Panc1 (cell line): Measurements from ENCODE around the gene CHST15. TPM values are rescaled to one million over a fixed set of nuclear protein-coding genes. Genes with fewer than 3 reads are reported as not detected.
A peak's percentile ranks its signal among the peaks of the same experiment; 100 is the strongest.

Experiments used
- ATAC-seq: fragments of 200-7000 bp; cut with Tn5 transposase; 2 replicates; pipeline ENCODE4 v1.9.1; 2020; ENCODE audit warnings: mild to moderate bottlenecking, moderate library complexity
- BruUV-seq: library from RNA; stranded (reverse); fragments of 400-500 nt; replicated peaks from 2 replicates; lab custom pipeline; 2021; lab: Mats Ljungman, UMichigan
- CTCF ChIA-PET: fragments of 300-600 bp; sonication (Branson Sonifier 250); formaldehyde crosslinking; loops from one replicate; lab custom pipeline; 2022; ENCODE audit warnings: antibody characterized with exemption; lab: Charles Lee
- POLR2A ChIA-PET: fragments of 300-600 bp; sonication (Branson Sonifier 250); formaldehyde crosslinking; loops from one replicate; lab custom pipeline; 2022; ENCODE audit warnings: antibody characterized with exemption; lab: Charles Lee
- DNase-seq: peaks from one replicate; pipeline ENCODE4 v3.0.0-alpha.2; 2010; ENCODE audit warnings: low read depth, low spot score
- H3K27ac ChIP-seq: 2 replicates; pipeline ENCODE4 v1.5.1; 2011; ENCODE audit warnings: mild to moderate bottlenecking, low read length, inconsistent platforms
- H3K27me3 ChIP-seq: fragments of 200-500 bp; sonication (Bioruptor generic); 2 replicates; pipeline ENCODE4 v1.6.0; 2014; ENCODE audit warnings: low read length, inconsistent platforms; ENCODE audit not compliant: control insufficient read depth, insufficient read depth
- H3K36me3 ChIP-seq: fragments of 200-500 bp; sonication (Bioruptor generic); 2 replicates; pipeline ENCODE4 v1.5.1; 2014; ENCODE audit warnings: inconsistent platforms, mild to moderate bottlenecking, low read length, moderate library complexity; ENCODE audit not compliant: control insufficient read depth, insufficient read depth
- H3K4me1 ChIP-seq: 2 replicates; pipeline ENCODE4 v1.5.1; 2011; ENCODE audit warnings: inconsistent platforms, mild to moderate bottlenecking, low read length, moderate library complexity; ENCODE audit not compliant: control insufficient read depth, insufficient read depth
- H3K4me3 ChIP-seq, 2 experiments: 2 replicates each; pipeline ENCODE4 v1.5.1; 2011 to 2012; ENCODE audit warnings: low read depth in 2 of 2, low read length in 2 of 2, mild to moderate bottlenecking in 2 of 2, inconsistent platforms in 1 of 2, moderate library complexity in 1 of 2
- H3K9me3 ChIP-seq: fragments of 200-500 bp; sonication (Bioruptor generic); 2 replicates; pipeline ENCODE4 v1.5.1; 2014; ENCODE audit warnings: low read depth, mild to moderate bottlenecking, inconsistent platforms, low read length, moderate library complexity; ENCODE audit not compliant: control insufficient read depth, insufficient read depth
- CTCF ChIP-seq: fragments of 450-650 bp; IDR thresholded peaks from 2 replicates; pipeline ENCODE4 v1.5.1; 2017; ENCODE audit warnings: mild to moderate bottlenecking
- POLR2AphosphoS5 ChIP-seq: IDR thresholded peaks from 2 replicates; pipeline ENCODE4 v1.6.1; 2012; ENCODE audit warnings: mild to moderate bottlenecking, low read depth, low read length, moderate library complexity
- REST ChIP-seq, 2 experiments: IDR thresholded peaks; 2 replicates each; pipeline ENCODE4 v1.6.1; 2011 to 2012; ENCODE audit warnings: low read depth in 2 of 2, control low read depth in 1 of 2, low read length in 1 of 2, mild to moderate bottlenecking in 1 of 2, moderate library complexity in 1 of 2; ENCODE audit not compliant: insufficient read depth in 1 of 2
- SIN3A ChIP-seq: IDR thresholded peaks from 2 replicates; pipeline ENCODE4 v1.6.1; 2012; ENCODE audit warnings: low read depth, mild to moderate bottlenecking, low read length, moderate library complexity, borderline replicate concordance; ENCODE audit not compliant: insufficient read depth
- TCF7L2 ChIP-seq: IDR thresholded peaks from 2 replicates; pipeline ENCODE4 v1.6.1; 2011; ENCODE audit warnings: mild to moderate bottlenecking, low read depth, low read length, inconsistent platforms
- in situ Hi-C: cut with HindIII; loops from 2 replicates; pipeline ENCODE4 v1.10.0; 2016; ENCODE audit warnings: low sequenced_read_pairs, low pct_unique_long_range_greater_than_20kb
- intact Hi-C: fragments of 100-400 bp; cut with micrococcal nuclease; formaldehyde crosslinking; loops from one replicate; pipeline ENCODE4 v1.10.0; 2022; ENCODE audit not compliant: unreplicated experiment
- total RNA-seq: library from RNA; stranded (reverse); gene quantifications from one replicate; pipeline ENCODE4 v1.2.1, GENCODE V29; 2021; ENCODE audit not compliant: unreplicated experiment

Gene CHST15
- total RNA-seq, 1 experiment from 2014 or later: 33.2 TPM

GRCh38 chr10:124002391-124003069 lies 90.9 kb downstream of the CHST15 start:
- ATAC-seq (no peak), DNase-seq (no peak)
- H3K27me3 ChIP-seq: no peaks in the 10 kb centered on the region
- no peaks in the 10 kb centered on the region for H3K4me1 ChIP-seq
- CTCF ChIA-PET: interaction anchor here (1.2 kb wide), 1 partner anchor 8 kb away, joined by 4 read pairs; no protein-coding TSS in a partner anchor
- no peaks in the 10 kb centered on the region for H3K9me3 ChIP-seq
- no peak overlapping the region for H3K27ac ChIP-seq
- intact Hi-C loops: no loop called here
- BruUV-seq: no TSS peak
- TF ChIP-seq POLR2AphosphoS5 (no peak), REST (IDR thresholded peaks at IDR 0.05; ENCODE audit: insufficient read depth in 1 of 2, low read depth in 2 of 2, low read length in 1 of 2) (no peak), CTCF (no peak), TCF7L2 (no peak), SIN3A (no peak)
- H3K36me3 ChIP-seq: no peaks in the 10 kb centered on the region
- no peak overlapping the region for H3K4me3 ChIP-seq
- POLR2A ChIA-PET: no interaction called here
- in situ Hi-C loops: no loop called here

GRCh38 chr10:124001391-124002148 lies 91.8 kb downstream of the CHST15 start:
- no TSS peak for BruUV-seq
- ChIA-PET POLR2A (no interaction called here), CTCF (no interaction called here)
- intact Hi-C loops: no loop called here
- DNase-seq (no peak), ATAC-seq (0 out of 2 replicates have a peak, but pooled peaks have one; percentile 29)
- in situ Hi-C loops: no loop called here
- Histone ChIP-seq H3K4me1 (no peaks in the 10 kb centered on the region), H3K27me3 (no peaks in the 10 kb centered on the region), H3K36me3 (no peaks in the 10 kb centered on the region), H3K27ac (no peak overlapping the region), H3K9me3 (no peaks in the 10 kb centered on the region), H3K4me3 (no peak overlapping the region)
- no peak for TF ChIP-seq POLR2AphosphoS5
- TF ChIP-seq REST (IDR thresholded peaks at IDR 0.05; ENCODE audit: insufficient read depth in 1 of 2, low read depth in 2 of 2, low read length in 1 of 2): no peak
- no peak for TF ChIP-seq CTCF
- TF ChIP-seq SIN3A: no peak
- TF ChIP-seq TCF7L2: no peak
